Suprapubic skin (tissue), 4 donors: ENCODE measurements around the gene OSBP2.

Source experiments
- CTCF ChIP-seq, 2 donors: fragments of 200-600 bp in 1 of 2; fragments of 450-650 bp in 1 of 2; sonication (generic) in 1 of 2; IDR thresholded peaks; one replicate each; pipeline ENCODE4 v1.5.1; 2016 to 2019; ENCODE audit warnings: antibody characterized with exemption in 2 of 2, mild to moderate bottlenecking in 1 of 2, moderate library complexity in 1 of 2
- POLR2A ChIP-seq, 2 donors: fragments of 450-650 bp; IDR thresholded peaks; one replicate each; pipeline ENCODE4 v1.6.1; 2017; ENCODE audit warnings: antibody characterized with exemption in 2 of 2, mild to moderate bottlenecking in 2 of 2, moderate library complexity in 2 of 2
- POLR2AphosphoS5 ChIP-seq, 3 donors: sonication (generic); formaldehyde crosslinking; IDR thresholded peaks; one replicate each; pipeline ENCODE4 v1.6.1; 2017; ENCODE audit warnings: antibody characterized with exemption in 3 of 3

- TF ChIP-seq CTCF (IDR thresholded peaks at IDR 0.05) (no peak), POLR2A (IDR thresholded peaks at IDR 0.05) (no peak), POLR2AphosphoS5 (IDR thresholded peaks at IDR 0.05) (no peak)
Observed at GRCh38 chr22:30753701-30754100, 59.0 kb downstream of the OSBP2 start.
